Measurements from ENCODE around the gene RIMBP2.

Gene RIMBP2

GRCh38 chr12:130573235-130573634 lies 142.9 kb downstream of the RIMBP2 start:
- H3K4me3 ChIP-seq (replicated peaks in 1 of 2; ENCODE audit: low read depth in 2 of 2, low read length in 2 of 2), result no peak overlapping the region
- no peak for TF ChIP-seq CTCF (IDR thresholded peaks at IDR 0.05; ENCODE audit: low read depth, low read length)
- DNase-seq (ENCODE audit: low read depth in 2 of 2), result no peak

- no peak for TF ChIP-seq CTCF (IDR thresholded peaks at IDR 0.05; ENCODE audit: low read depth, low read length)
- no peak for DNase-seq (ENCODE audit: low read depth in 2 of 2)
- H3K4me3 ChIP-seq (replicated peaks in 1 of 2; ENCODE audit: low read depth in 2 of 2, low read length in 2 of 2), result no peak overlapping the region
Observed at GRCh38 chr12:130572553-130572952, 143.5 kb downstream of the RIMBP2 start.

- H3K4me3 ChIP-seq (replicated peaks in 1 of 2; ENCODE audit: low read depth in 2 of 2, low read length in 2 of 2), result no peak overlapping the region
- DNase-seq (ENCODE audit: low read depth in 2 of 2), result no peak
- TF ChIP-seq CTCF (IDR thresholded peaks at IDR 0.05; ENCODE audit: low read depth, low read length), result no peak
Observed at GRCh38 chr12:130571734-130572133, 144.4 kb downstream of the RIMBP2 start.

- no peak for DNase-seq (ENCODE audit: low read depth in 2 of 2)
- no peak overlapping the region for H3K4me3 ChIP-seq (replicated peaks in 1 of 2; ENCODE audit: low read depth in 2 of 2, low read length in 2 of 2)
- no peak for TF ChIP-seq CTCF (IDR thresholded peaks at IDR 0.05; ENCODE audit: low read depth, low read length)
Observed at GRCh38 chr12:130571089-130571488, 145.0 kb downstream of the RIMBP2 start.

- no peak for TF ChIP-seq CTCF (IDR thresholded peaks at IDR 0.05; ENCODE audit: low read depth, low read length)
- DNase-seq (ENCODE audit: low read depth in 2 of 2), result no peak
- H3K4me3 ChIP-seq (replicated peaks in 1 of 2; ENCODE audit: low read depth in 2 of 2, low read length in 2 of 2), result no peak overlapping the region
Observed at GRCh38 chr12:130569521-130569920, 146.6 kb downstream of the RIMBP2 start.

GRCh38 chr12:130568501-130568900 lies 147.6 kb downstream of the RIMBP2 start:
- no peak overlapping the region for H3K4me3 ChIP-seq (replicated peaks in 1 of 2; ENCODE audit: low read depth in 2 of 2, low read length in 2 of 2)
- DNase-seq (ENCODE audit: low read depth in 2 of 2), result no peak
- no peak for TF ChIP-seq CTCF (IDR thresholded peaks at IDR 0.05; ENCODE audit: low read depth, low read length)

- no peak for TF ChIP-seq CTCF (IDR thresholded peaks at IDR 0.05; ENCODE audit: low read depth, low read length)
- H3K4me3 ChIP-seq (replicated peaks in 1 of 2; ENCODE audit: low read depth in 2 of 2, low read length in 2 of 2), result no peak overlapping the region
- DNase-seq (ENCODE audit: low read depth in 2 of 2), result no peak
Observed at GRCh38 chr12:130568041-130568440, 148.1 kb downstream of the RIMBP2 start.

All from cardiac fibroblast (primary cell).